SK-N-SH treated with all-trans-retinoic acid at 6 μM for 48 hours (cell line): ENCODE results near the gene GRK6.

Source experiments
- ARNTL ChIP-seq: fragments of 450-650 bp; formaldehyde crosslinking; IDR thresholded peaks from 2 replicates; pipeline ENCODE4 v1.5.0; 2020; ENCODE audit warnings: low read depth, mild to moderate bottlenecking, moderate library complexity, borderline replicate concordance
- CSDC2 ChIP-seq: fragments of 250-450 bp; sonication (Bioruptor Pico); IDR thresholded peaks from 2 replicates; pipeline ENCODE4 v1.5.0; 2020; ENCODE audit warnings: mild to moderate bottlenecking, moderate library complexity
- OSR1 ChIP-seq: fragments of 250-450 bp; sonication (Bioruptor Pico); IDR thresholded peaks from 2 replicates; pipeline ENCODE4 v1.8.0; 2022; ENCODE audit warnings: moderate library complexity, mild to moderate bottlenecking, inconsistent platforms
- PATZ1 ChIP-seq: fragments of 250-450 bp; sonication (Bioruptor Pico); IDR thresholded peaks from 2 replicates; pipeline ENCODE4 v1.8.0; 2020; ENCODE audit warnings: mild to moderate bottlenecking, moderate library complexity, borderline replicate concordance
- SNAI2 ChIP-seq: fragments of 250-450 bp; sonication (Bioruptor Pico); IDR thresholded peaks from 2 replicates; pipeline ENCODE4 v1.5.0; 2020; ENCODE audit warnings: mild to moderate bottlenecking, moderate library complexity
- TSHZ2 ChIP-seq: fragments of 250-450 bp; sonication (Bioruptor Pico); IDR thresholded peaks from 2 replicates; pipeline ENCODE4 v1.5.0; 2020; ENCODE audit warnings: mild to moderate bottlenecking, moderate library complexity
- ZC3H10 ChIP-seq: fragments of 250-450 bp; sonication (Bioruptor Pico); IDR thresholded peaks from 2 replicates; pipeline ENCODE4 v1.5.1; 2021; ENCODE audit warnings: mild to moderate bottlenecking, moderate library complexity
- ZFP3 ChIP-seq: fragments of 250-450 bp; sonication (Bioruptor Pico); IDR thresholded peaks from 2 replicates; pipeline ENCODE4 v1.5.0; 2020; ENCODE audit warnings: mild to moderate bottlenecking, moderate library complexity
- TF ChIP-seq, protein P1 (sequence below): fragments of 250-450 bp; sonication (Bioruptor Pico); IDR thresholded peaks from 2 replicates; pipeline ENCODE4 v1.5.1; 2020; ENCODE audit warnings: low read depth, mild to moderate bottlenecking, moderate library complexity

- TF ChIP-seq TSHZ2 (CRISPR knock-in tag) (no peak), OSR1 (CRISPR knock-in tag) (no peak), ARNTL (CRISPR knock-in tag) (no peak), SNAI2 (no peak), ZFP3 (CRISPR knock-in tag) (no peak), CSDC2 (CRISPR knock-in tag) (no peak), PATZ1 (CRISPR knock-in tag) (no peak), ZC3H10 (CRISPR knock-in tag) (no peak)
- TF ChIP-seq, protein P1, sequence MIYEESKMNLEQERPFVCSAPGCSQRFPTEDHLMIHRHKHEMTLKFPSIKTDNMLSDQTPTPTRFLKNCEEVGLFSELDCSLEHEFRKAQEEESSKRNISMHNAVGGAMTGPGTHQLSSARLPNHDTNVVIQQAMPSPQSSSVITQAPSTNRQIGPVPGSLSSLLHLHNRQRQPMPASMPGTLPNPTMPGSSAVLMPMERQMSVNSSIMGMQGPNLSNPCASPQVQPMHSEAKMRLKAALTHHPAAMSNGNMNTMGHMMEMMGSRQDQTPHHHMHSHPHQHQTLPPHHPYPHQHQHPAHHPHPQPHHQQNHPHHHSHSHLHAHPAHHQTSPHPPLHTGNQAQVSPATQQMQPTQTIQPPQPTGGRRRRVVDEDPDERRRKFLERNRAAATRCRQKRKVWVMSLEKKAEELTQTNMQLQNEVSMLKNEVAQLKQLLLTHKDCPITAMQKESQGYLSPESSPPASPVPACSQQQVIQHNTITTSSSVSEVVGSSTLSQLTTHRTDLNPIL = no peak
Measured at GRCh38 chr5:177397875-177398390, 28.5 kb upstream of the GRK6 start.
